Neural crest cell (in vitro differentiated cells): ENCODE data around the gene TCF7L2. TPM values are rescaled to one million over a fixed set of nuclear protein-coding genes. Genes with fewer than 3 reads are reported as not detected.

ENCODE experiments used
- DNase-seq: peaks from one replicate; pipeline ENCODE4 v3.0.0; 2021; ENCODE audit warnings: low read depth, mixed read lengths, low spot score
- H3K27ac Mint-ChIP-seq: one replicate; pipeline ENCODE4 v1.8.0; 2021; ENCODE audit warnings: mild to moderate bottlenecking, mixed read lengths; ENCODE audit not compliant: unreplicated experiment
- H3K27me3 Mint-ChIP-seq: 2 replicates; pipeline ENCODE4 v1.8.0; 2021; ENCODE audit warnings: low read depth, mild to moderate bottlenecking, mixed read lengths
- H3K36me3 Mint-ChIP-seq: 2 replicates; pipeline ENCODE4 v1.8.0; 2021; ENCODE audit warnings: low read depth, mild to moderate bottlenecking, mixed read lengths
- H3K4me1 Mint-ChIP-seq: 2 replicates; pipeline ENCODE4 v1.8.0; 2021; ENCODE audit warnings: mixed read lengths
- H3K4me3 Mint-ChIP-seq: one replicate; pipeline ENCODE4 v1.8.0; 2021; ENCODE audit warnings: mild to moderate bottlenecking, mixed read lengths
- H3K9me3 Mint-ChIP-seq: 2 replicates; pipeline ENCODE4 v1.8.0; 2021; ENCODE audit warnings: mixed read lengths
- CTCF ChIP-seq: fragments of 200-600 bp; sonication (generic); conservative IDR thresholded peaks from 2 replicates; pipeline ENCODE4 v1.5.0; 2021; ENCODE audit warnings: antibody characterized with exemption, mild to moderate bottlenecking
- total RNA-seq: library from RNA; stranded (reverse); gene quantifications from 2 replicates; pipeline ENCODE4 v1.2.1, GENCODE V29; 2021

The TCF7L2 gene
- total RNA-seq, 1 donor from 2014 or later: 34.8 TPM

GRCh38 chr10:112989826-112990225 is 39.8 kb downstream of the TCF7L2 start:
- no peaks in the 10 kb centered on the region for H3K9me3 Mint-ChIP-seq
- no peak for DNase-seq
- H3K27ac Mint-ChIP-seq: no peak overlapping the region
- no peak overlapping the region for H3K4me3 Mint-ChIP-seq
- no peaks in the 10 kb centered on the region for H3K27me3 Mint-ChIP-seq
- H3K36me3 Mint-ChIP-seq: peaks cover 2% of the 10 kb centered on the region
- peaks cover 48% of the 10 kb centered on the region for H3K4me1 Mint-ChIP-seq
- no peak for TF ChIP-seq CTCF

GRCh38 chr10:112990271-112990670 is 40.2 kb downstream of the TCF7L2 start:
- Mint-ChIP-seq H3K4me3 (no peak overlapping the region), H3K4me1 (peaks cover 48% of the 10 kb centered on the region), H3K27me3 (no peaks in the 10 kb centered on the region), H3K9me3 (no peaks in the 10 kb centered on the region), H3K36me3 (peaks cover 2% of the 10 kb centered on the region), H3K27ac (no peak overlapping the region)
- no peak for DNase-seq
- TF ChIP-seq CTCF: no peak

GRCh38 chr10:112991888-112992491 is 41.9 kb downstream of the TCF7L2 start:
- Mint-ChIP-seq H3K9me3 (no peaks in the 10 kb centered on the region), H3K27me3 (no peaks in the 10 kb centered on the region), H3K4me1 (peaks cover 38% of the 10 kb centered on the region), H3K27ac (peak overlapping the region; percentile 96), H3K4me3 (peak overlapping the region; percentile 59), H3K36me3 (peaks cover 2% of the 10 kb centered on the region)
- TF ChIP-seq CTCF: no peak
- peak; percentile 21 for DNase-seq

- Mint-ChIP-seq H3K4me3 (no peak overlapping the region), H3K27ac (no peak overlapping the region), H3K36me3 (peaks cover 2% of the 10 kb centered on the region), H3K27me3 (no peaks in the 10 kb centered on the region), H3K4me1 (peaks cover 43% of the 10 kb centered on the region), H3K9me3 (no peaks in the 10 kb centered on the region)
- no peak for DNase-seq
- TF ChIP-seq CTCF: no peak
Observed at GRCh38 chr10:112996462-112996861, 46.4 kb downstream of the TCF7L2 start.

- H3K36me3 Mint-ChIP-seq: peaks cover 9% of the 10 kb centered on the region
- H3K4me1 Mint-ChIP-seq: peaks cover 54% of the 10 kb centered on the region
- DNase-seq: no peak
- no peak overlapping the region for H3K4me3 Mint-ChIP-seq
- H3K27me3 Mint-ChIP-seq: no peaks in the 10 kb centered on the region
- H3K27ac Mint-ChIP-seq: no peak overlapping the region
- no peaks in the 10 kb centered on the region for H3K9me3 Mint-ChIP-seq
- no peak for TF ChIP-seq CTCF
Observed at GRCh38 chr10:112999102-112999501, 49.1 kb downstream of the TCF7L2 start.
